IMR-90 (cell line): Measurements from ENCODE around the gene KRTAP19-3. TPM values are rescaled to one million over a fixed set of nuclear protein-coding genes. Genes with fewer than 3 reads are reported as not detected.

ENCODE experiments used
- ATAC-seq: fragments of 200-7000 bp; cut with Tn5 transposase; 2 replicates; pipeline ENCODE4 v1.9.1; 2020; ENCODE audit warnings: low read depth, mild to moderate bottlenecking, moderate library complexity
- BruUV-seq: library from RNA; stranded (reverse); fragments of 400-500 nt; replicated peaks from 2 replicates; lab custom pipeline; 2021; lab: Mats Ljungman, UMichigan
- CTCF ChIA-PET: fragments of 300-600 bp; formaldehyde crosslinking; extraction: SDS; loops from one replicate; lab custom pipeline; 2021; ENCODE audit warnings: antibody characterized with exemption; lab: Yijun Ruan, JAX
- POLR2A ChIA-PET: fragments of 300-600 bp; sonication (Branson Sonifier 250); formaldehyde crosslinking; loops from one replicate; lab custom pipeline; 2022; ENCODE audit warnings: antibody characterized with exemption; ENCODE audit not compliant: unreplicated experiment; lab: Charles Lee
- DNase-seq: peaks from one replicate; pipeline ENCODE4 v3.0.0; 2013
- H2AFZ ChIP-seq: replicated peaks from 2 replicates; pipeline ENCODE3; 2013; ENCODE audit warnings: low read length, mild to moderate bottlenecking; ENCODE audit not compliant: poor library complexity
- H2AK5ac ChIP-seq: 2 replicates; pipeline ENCODE4 v1.6.1; 2013; ENCODE audit warnings: low read depth, low read length, inconsistent platforms
- H2AK9ac ChIP-seq: replicated peaks from 2 replicates; pipeline ENCODE3; 2013; ENCODE audit warnings: mild to moderate bottlenecking, low read depth, low read length, moderate library complexity; ENCODE audit not compliant: poor library complexity
- H2BK120ac ChIP-seq: 2 replicates; pipeline ENCODE4 v1.6.1; 2013; ENCODE audit warnings: low read depth, low read length, inconsistent platforms
- H2BK15ac ChIP-seq: 3 replicates; pipeline ENCODE4 v1.6.1; 2013; ENCODE audit warnings: low read depth, low read length, inconsistent platforms
- H2BK20ac ChIP-seq: 2 replicates; pipeline ENCODE4 v1.6.1; 2013; ENCODE audit warnings: low read depth, mild to moderate bottlenecking, inconsistent platforms, low read length, moderate library complexity
- H2BK5ac ChIP-seq: 2 replicates; pipeline ENCODE4 v1.6.1; 2013; ENCODE audit warnings: mild to moderate bottlenecking, low read depth, low read length, inconsistent platforms; ENCODE audit not compliant: poor library complexity, severe bottlenecking
- H3K14ac ChIP-seq: replicated peaks from 2 replicates; pipeline ENCODE4 v1.6.1; 2013; ENCODE audit warnings: low read depth, low read length, inconsistent platforms
- H3K18ac ChIP-seq: 2 replicates; pipeline ENCODE4 v1.6.1; 2013; ENCODE audit warnings: low read depth, low read length, control low read depth
- H3K23ac ChIP-seq: 2 replicates; pipeline ENCODE4 v1.6.1; 2013; ENCODE audit warnings: low read depth, low read length, inconsistent platforms
- H3K27ac ChIP-seq: 2 replicates; pipeline ENCODE4 v1.5.1; 2013; ENCODE audit warnings: mild to moderate bottlenecking, control low read depth, low read length; ENCODE audit not compliant: insufficient read depth
- H3K27me3 ChIP-seq: 2 replicates; pipeline ENCODE4 v1.6.1; 2013; ENCODE audit warnings: low read length; ENCODE audit not compliant: control insufficient read depth, insufficient read depth
- H3K36me3 ChIP-seq: 2 replicates; pipeline ENCODE4 v1.6.1; 2013; ENCODE audit warnings: low read length, mixed read lengths; ENCODE audit not compliant: control insufficient read depth, insufficient read depth
- H3K4ac ChIP-seq: 2 replicates; pipeline ENCODE4 v1.6.1; 2013; ENCODE audit warnings: low read depth, low read length, inconsistent platforms
- H3K4me1 ChIP-seq: 2 replicates; pipeline ENCODE4 v1.6.1; 2013; ENCODE audit warnings: low read length, mixed read lengths; ENCODE audit not compliant: control insufficient read depth, insufficient read depth
- H3K4me2 ChIP-seq: 2 replicates; pipeline ENCODE4 v1.6.1; 2013; ENCODE audit warnings: low read depth, mild to moderate bottlenecking, control low read depth, low read length, moderate library complexity
- H3K4me3 ChIP-seq: 2 replicates; pipeline ENCODE4 v1.5.1; 2013; ENCODE audit warnings: low read depth, mild to moderate bottlenecking, control low read depth, low read length, moderate library complexity; ENCODE audit not compliant: insufficient read depth
- H3K56ac ChIP-seq: 2 replicates; pipeline ENCODE4 v1.6.1; 2013; ENCODE audit warnings: low read length, inconsistent platforms; ENCODE audit not compliant: insufficient read depth; ENCODE audit errors: extremely low read depth
- H3K79me1 ChIP-seq, 2 experiments: 2 replicates each; pipeline ENCODE4 v1.6.1; 2013; ENCODE audit warnings: low read length in 2 of 2, inconsistent platforms in 1 of 2, low read depth in 1 of 2
- H3K9ac ChIP-seq: 2 replicates; pipeline ENCODE4 v1.6.1; 2013; ENCODE audit warnings: low read depth, low read length, control low read depth
- H3K9me1 ChIP-seq: 2 replicates; pipeline ENCODE4 v1.6.1; 2013; ENCODE audit warnings: low read length, inconsistent platforms; ENCODE audit not compliant: insufficient read depth
- H3K9me3 ChIP-seq: 2 replicates; pipeline ENCODE4 v1.6.1; 2013; ENCODE audit warnings: low read length; ENCODE audit not compliant: control insufficient read depth, insufficient read depth
- H4K20me1 ChIP-seq: 2 replicates; pipeline ENCODE4 v1.6.1; 2013; ENCODE audit warnings: low read length, inconsistent platforms; ENCODE audit not compliant: insufficient read depth
- H4K5ac ChIP-seq: 2 replicates; pipeline ENCODE4 v1.6.1; 2013; ENCODE audit warnings: mild to moderate bottlenecking, low read depth, low read length, control low read depth
- H4K8ac ChIP-seq, 2 experiments: 2 replicates each; pipeline ENCODE4 v1.6.1; 2013; ENCODE audit warnings: low read depth in 2 of 2, low read length in 2 of 2, control low read depth in 1 of 2, inconsistent platforms in 1 of 2
- H4K91ac ChIP-seq: 2 replicates; pipeline ENCODE4 v1.6.1; 2013; ENCODE audit warnings: low read depth, low read length, inconsistent platforms; ENCODE audit not compliant: insufficient read depth
- BHLHE40 ChIP-seq: fragments of 150-350 bp; IDR thresholded peaks from 2 replicates; pipeline ENCODE4 v1.6.1; 2016; ENCODE audit warnings: mild to moderate bottlenecking, low read depth, low read length
- CEBPB ChIP-seq: IDR thresholded peaks from 2 replicates; pipeline ENCODE4 v1.6.1; 2012; ENCODE audit warnings: low read depth, low read length, improper control_type of control experiment
- CHD1 ChIP-seq: IDR thresholded peaks from 2 replicates; pipeline ENCODE4 v1.6.1; 2012; ENCODE audit warnings: low read depth, low read length, improper control_type of control experiment
- CTCF ChIP-seq: conservative IDR thresholded peaks from 2 replicates; pipeline ENCODE4 v1.5.1; 2012; ENCODE audit warnings: mild to moderate bottlenecking, low read depth, low read length, improper control_type of control experiment
- ELK1 ChIP-seq: fragments of 150-350 bp; IDR thresholded peaks from 2 replicates; pipeline ENCODE4 v1.6.1; 2016; ENCODE audit warnings: low read depth, mild to moderate bottlenecking, low read length, moderate library complexity, borderline replicate concordance
- FOS ChIP-seq: fragments of 150-350 bp; IDR thresholded peaks from 2 replicates; pipeline ENCODE4 v1.6.1; 2016; ENCODE audit warnings: low read depth, low read length
- MAFK ChIP-seq: IDR thresholded peaks from 2 replicates; pipeline ENCODE4 v1.6.1; 2012; ENCODE audit warnings: low read depth, low read length, improper control_type of control experiment
- MAZ ChIP-seq: IDR thresholded peaks from 2 replicates; pipeline ENCODE4 v1.6.1; 2012; ENCODE audit warnings: low read depth, mild to moderate bottlenecking, low read length, improper control_type of control experiment, moderate library complexity, borderline replicate concordance
- MXI1 ChIP-seq: IDR thresholded peaks from 2 replicates; pipeline ENCODE4 v1.6.1; 2012; ENCODE audit warnings: low read depth, mild to moderate bottlenecking, low read length, moderate library complexity, borderline replicate concordance
- NFE2L2 ChIP-seq: fragments of 150-350 bp; IDR thresholded peaks from 2 replicates; pipeline ENCODE4 v1.6.1; 2016; ENCODE audit warnings: low read depth, mild to moderate bottlenecking, low read length
- POLR2A ChIP-seq: IDR thresholded peaks from 2 replicates; pipeline ENCODE4 v1.6.1; 2012; ENCODE audit warnings: mild to moderate bottlenecking, low read depth, low read length
- RAD21 ChIP-seq: IDR thresholded peaks from 2 replicates; pipeline ENCODE4 v1.6.1; 2012; ENCODE audit warnings: low read length, improper control_type of control experiment
- RCOR1 ChIP-seq: IDR thresholded peaks from 2 replicates; pipeline ENCODE4 v1.6.1; 2012; ENCODE audit warnings: mild to moderate bottlenecking, low read length, improper control_type of control experiment; ENCODE audit not compliant: insufficient replicate concordance
- RFX5 ChIP-seq: IDR thresholded peaks from 2 replicates; pipeline ENCODE4 v1.8.0; 2012; ENCODE audit warnings: low read depth, mild to moderate bottlenecking, low read length, moderate library complexity
- SMC3 ChIP-seq: fragments of 150-350 bp; IDR thresholded peaks from 2 replicates; pipeline ENCODE4 v1.6.1; 2016; ENCODE audit warnings: low read depth, mild to moderate bottlenecking, antibody characterized with exemption, low read length, moderate library complexity
- USF2 ChIP-seq: fragments of 150-350 bp; IDR thresholded peaks from 2 replicates; pipeline ENCODE4 v1.6.1; 2017; ENCODE audit warnings: mild to moderate bottlenecking, antibody characterized with exemption, low read length, low read depth
- WGBS, 2 experiments: methylation state at CpG; one replicate each; pipeline versions ENCODE4 v1.1.5 to v1.1.7; 2013; ENCODE audit warnings: missing lambda C conversion rate in 2 of 2; ENCODE audit not compliant: insufficient read length in 1 of 2; ENCODE audit errors: extremely low coverage in 2 of 2; 5-methylcytosine and 5-hydroxymethylcytosine counted together
- dilution Hi-C: fragments of 300-500 bp; cut with HindIII; formaldehyde crosslinking; loops from one replicate; pipeline ENCODE4 v1.14.3; 2018; ENCODE audit warnings: low sequenced_read_pairs; ENCODE audit not compliant: unreplicated experiment
- in situ Hi-C: fragments of 300-500 bp; cut with MboI; formaldehyde crosslinking; loops from 3 replicates; pipeline ENCODE4 v1.14.3; 2019; ENCODE audit warnings: low sequenced_read_pairs, inconsistent platforms, mixed read lengths
- intact Hi-C: fragments of 100-400 bp; cut with micrococcal nuclease; formaldehyde crosslinking; loops from 2 replicates; pipeline ENCODE4 v1.10.0; 2022
- polyA plus RNA-seq, 3 experiments: library from polyadenylated mRNA; depleted of rRNA; stranded (reverse); fragments of >200 nt; gene quantifications; 2 replicates each; pipeline ENCODE4 v1.2.3, GENCODE V29; 2012; ENCODE audit warnings: low replicate concordance in 1 of 3
- total RNA-seq: library from RNA; depleted of rRNA; stranded (reverse); fragments of >200 nt; gene quantifications from 2 replicates; pipeline ENCODE4 v1.2.3, GENCODE V29; 2012

KRTAP19-3 gene
- total and polyA plus RNA-seq, 2 of the 4 experiments (the other 2 are of a cell fraction) = not detected

- peaks cover 4% of the 10 kb centered on the region for H3K9me3 ChIP-seq
- no peak overlapping the region for H3K56ac ChIP-seq
- H3K4me2 ChIP-seq = no peak overlapping the region
- H3K18ac ChIP-seq = no peak overlapping the region
- H3K27ac ChIP-seq = no peak overlapping the region
- dilution Hi-C loops (no loop called here), intact Hi-C loops (no loop called here), in situ Hi-C loops (no loop called here)
- H4K91ac ChIP-seq = no peak overlapping the region
- no peaks in the 10 kb centered on the region for H3K4me1 ChIP-seq
- H2BK15ac ChIP-seq = no peak overlapping the region
- POLR2A ChIA-PET = no interaction called here
- H2BK20ac ChIP-seq = no peak overlapping the region
- no peak overlapping the region for H3K9ac ChIP-seq
- no peak overlapping the region for H4K8ac ChIP-seq
- no peaks in the 10 kb centered on the region for H3K79me1 ChIP-seq
- H2AK9ac ChIP-seq = no peak overlapping the region
- H4K20me1 ChIP-seq = no peaks in the 10 kb centered on the region
- CTCF ChIA-PET = no interaction called here
- TF ChIP-seq CHD1 = no peak
- no peak for TF ChIP-seq MAZ
- no peak for TF ChIP-seq MXI1
- no peak for TF ChIP-seq POLR2A
- no peak for TF ChIP-seq RAD21
- TF ChIP-seq CEBPB = no peak
- no peak for TF ChIP-seq CTCF
- no peak for TF ChIP-seq USF2
- no peak for TF ChIP-seq FOS
- no peak for TF ChIP-seq NFE2L2
- TF ChIP-seq RCOR1 = no peak
- TF ChIP-seq RFX5 = no peak
- no peak for TF ChIP-seq BHLHE40
- TF ChIP-seq MAFK = no peak
- TF ChIP-seq ELK1 = no peak
- TF ChIP-seq SMC3 = no peak
- no peak overlapping the region for H3K14ac ChIP-seq
- no peak overlapping the region for H2AFZ ChIP-seq
- H2AK5ac ChIP-seq = no peak overlapping the region
- H2BK5ac ChIP-seq = no peak overlapping the region
- no peak overlapping the region for H4K5ac ChIP-seq
- no peak for DNase-seq
- H3K23ac ChIP-seq = no peak overlapping the region
- no peaks in the 10 kb centered on the region for H3K36me3 ChIP-seq
- no peak overlapping the region for H3K4me3 ChIP-seq
- ATAC-seq = no peak
- BruUV-seq = no TSS peak
- H3K9me1 ChIP-seq = no peaks in the 10 kb centered on the region
- H3K4ac ChIP-seq = no peak overlapping the region
- no CpG with 5 or more reads among the region's 6 CpGs for WGBS, 2 experiments
- no peaks in the 10 kb centered on the region for H3K27me3 ChIP-seq
- no peak overlapping the region for H2BK120ac ChIP-seq
Measured at GRCh38 chr21:30468900-30469714, 22.7 kb downstream of the KRTAP19-3 start.
